ENCODE data around the gene ARCN1.

Gene ARCN1

DNA sequence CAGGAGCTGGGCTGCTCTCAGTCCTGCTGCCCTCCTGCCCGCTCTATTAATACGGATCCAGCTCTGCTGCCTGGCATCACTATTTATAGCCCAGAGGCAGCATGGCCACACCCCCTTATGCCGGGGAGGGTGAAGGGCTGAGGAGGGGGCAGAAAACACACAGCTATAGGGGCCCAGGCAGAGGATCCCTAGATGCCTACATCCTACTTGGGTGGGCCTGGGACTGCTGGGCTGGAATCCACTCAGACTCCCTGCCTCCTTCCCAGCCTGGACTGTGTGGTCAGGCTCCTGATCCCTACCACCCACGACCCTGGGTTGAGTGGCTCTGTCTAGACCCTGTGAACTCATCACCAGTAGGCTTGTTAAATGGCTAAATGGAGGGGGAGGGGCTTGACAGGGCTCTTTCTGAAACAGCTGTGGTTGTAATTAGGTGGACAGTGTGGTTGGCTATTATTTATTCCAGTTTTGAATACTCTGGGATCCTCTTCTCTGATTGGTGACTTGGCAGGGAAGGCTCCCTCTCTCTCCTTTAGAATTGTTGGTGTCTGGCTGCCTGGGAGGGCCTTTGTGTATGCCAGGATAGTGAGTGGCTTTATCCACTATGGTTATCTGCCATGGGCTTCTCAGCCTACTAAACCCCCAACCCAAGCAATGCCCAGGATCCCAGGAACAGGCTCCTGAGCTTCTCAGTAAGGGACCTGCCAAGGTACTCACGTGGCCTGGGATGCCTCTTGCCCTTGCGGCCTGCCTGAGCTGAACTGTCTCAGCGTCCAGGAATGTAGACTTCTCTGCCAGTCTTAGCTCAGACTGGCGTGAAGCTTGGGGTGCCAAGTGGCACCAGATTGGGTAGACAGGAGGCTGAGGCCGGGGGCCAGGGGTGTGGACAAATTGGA is 50.4 kb downstream of the ARCN1 start:
- no peak for DNase-seq

- DNase-seq = no peak
Measured at GRCh38 chr11:118623269-118623655, 51.1 kb downstream of the ARCN1 start.

DNA sequence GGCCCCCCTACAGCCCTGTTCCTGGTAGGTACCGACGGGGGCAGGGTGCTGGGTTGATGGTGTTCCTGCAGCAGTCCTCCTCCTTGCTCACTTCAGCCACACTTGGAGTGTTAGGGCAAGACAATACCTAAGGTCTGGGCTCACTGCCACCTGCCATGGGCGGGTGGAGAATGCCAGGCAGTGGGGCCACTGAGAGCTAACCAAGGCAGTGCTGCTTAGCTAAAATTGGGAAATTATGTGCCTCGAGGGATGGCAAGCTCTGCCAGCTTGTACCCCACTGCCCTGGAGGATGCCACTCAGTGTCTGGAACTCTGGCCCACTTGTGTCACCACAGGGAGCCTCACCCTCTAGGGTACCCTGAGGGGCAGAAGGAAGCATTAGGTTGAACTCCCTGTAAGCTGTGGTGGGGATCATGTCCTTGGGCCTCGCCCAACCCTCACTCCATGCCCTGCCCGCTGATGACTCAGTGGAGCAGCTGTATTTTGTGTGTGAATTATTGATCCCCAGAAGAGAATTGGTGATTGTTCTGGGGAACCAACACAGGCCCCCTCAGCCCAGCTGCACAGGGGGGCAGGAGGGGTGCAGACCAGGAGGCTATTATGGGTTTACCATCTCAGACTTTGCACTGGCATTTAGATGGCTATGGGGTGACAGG is 53.0 kb downstream of the ARCN1 start:
- no peak for DNase-seq

GRCh38 chr11:118625976-118626375 is 53.8 kb downstream of the ARCN1 start:
- no peak for DNase-seq

DNA sequence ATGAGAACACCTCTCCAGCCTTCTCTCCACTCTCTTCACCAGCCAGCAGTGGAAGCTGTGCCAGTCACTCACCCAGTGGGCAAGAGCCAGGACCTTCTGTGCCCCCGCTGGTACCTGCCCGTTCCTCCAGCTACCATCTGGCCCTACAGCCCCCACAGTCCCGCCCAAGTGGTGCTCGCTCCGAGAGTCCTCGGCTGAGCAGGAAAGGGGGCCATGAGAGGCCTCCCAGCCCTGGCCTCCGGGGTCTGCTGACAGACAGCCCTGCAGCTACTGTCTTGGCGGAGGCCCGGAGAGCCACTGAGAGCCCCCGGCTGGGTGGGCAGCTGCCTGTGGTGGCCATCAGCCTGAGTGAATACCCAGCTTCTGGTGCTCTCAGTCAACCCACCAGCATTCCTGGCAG is 55.4 kb downstream of the ARCN1 start:
- DNase-seq = no peak

- DNase-seq = no peak
Measured at GRCh38 chr11:118628031-118628430, 55.8 kb downstream of the ARCN1 start.

GRCh38 chr11:118628432-118628831 is 56.2 kb downstream of the ARCN1 start:
- DNase-seq = no peak

DNA sequence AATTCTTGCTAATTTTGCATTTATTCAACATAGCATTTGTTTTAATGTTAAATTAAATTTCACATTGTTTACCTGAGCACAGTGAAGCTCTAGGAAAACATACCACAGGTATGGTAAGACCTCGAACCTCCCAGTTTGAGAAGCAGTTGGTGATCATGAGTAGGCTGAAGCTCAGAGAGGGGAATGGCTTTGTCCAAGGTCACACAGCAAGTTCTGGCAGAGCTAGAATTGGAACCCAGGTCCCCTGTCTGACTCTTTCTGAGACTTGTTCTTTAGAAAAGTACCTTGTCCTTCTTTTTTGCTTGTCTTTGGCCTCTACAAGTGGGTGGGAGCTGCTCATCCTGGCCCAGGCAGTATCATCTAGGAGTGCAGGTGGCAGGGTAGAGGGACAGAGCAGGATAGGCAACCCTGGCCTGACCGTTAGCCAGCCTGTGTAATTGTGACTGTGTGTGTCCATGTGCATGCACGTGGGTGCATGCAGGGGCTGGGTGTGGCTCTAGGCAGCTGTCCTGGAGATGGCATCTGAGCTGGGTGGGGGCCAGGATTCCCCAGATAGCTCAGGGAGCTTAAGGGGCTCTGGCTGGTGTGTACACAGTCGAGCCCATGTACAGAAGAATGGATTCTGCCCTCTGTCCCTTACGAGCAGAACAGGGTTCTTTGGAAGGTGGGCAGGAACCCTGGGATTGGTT is 56.8 kb downstream of the ARCN1 start:
- no peak for DNase-seq

DNA sequence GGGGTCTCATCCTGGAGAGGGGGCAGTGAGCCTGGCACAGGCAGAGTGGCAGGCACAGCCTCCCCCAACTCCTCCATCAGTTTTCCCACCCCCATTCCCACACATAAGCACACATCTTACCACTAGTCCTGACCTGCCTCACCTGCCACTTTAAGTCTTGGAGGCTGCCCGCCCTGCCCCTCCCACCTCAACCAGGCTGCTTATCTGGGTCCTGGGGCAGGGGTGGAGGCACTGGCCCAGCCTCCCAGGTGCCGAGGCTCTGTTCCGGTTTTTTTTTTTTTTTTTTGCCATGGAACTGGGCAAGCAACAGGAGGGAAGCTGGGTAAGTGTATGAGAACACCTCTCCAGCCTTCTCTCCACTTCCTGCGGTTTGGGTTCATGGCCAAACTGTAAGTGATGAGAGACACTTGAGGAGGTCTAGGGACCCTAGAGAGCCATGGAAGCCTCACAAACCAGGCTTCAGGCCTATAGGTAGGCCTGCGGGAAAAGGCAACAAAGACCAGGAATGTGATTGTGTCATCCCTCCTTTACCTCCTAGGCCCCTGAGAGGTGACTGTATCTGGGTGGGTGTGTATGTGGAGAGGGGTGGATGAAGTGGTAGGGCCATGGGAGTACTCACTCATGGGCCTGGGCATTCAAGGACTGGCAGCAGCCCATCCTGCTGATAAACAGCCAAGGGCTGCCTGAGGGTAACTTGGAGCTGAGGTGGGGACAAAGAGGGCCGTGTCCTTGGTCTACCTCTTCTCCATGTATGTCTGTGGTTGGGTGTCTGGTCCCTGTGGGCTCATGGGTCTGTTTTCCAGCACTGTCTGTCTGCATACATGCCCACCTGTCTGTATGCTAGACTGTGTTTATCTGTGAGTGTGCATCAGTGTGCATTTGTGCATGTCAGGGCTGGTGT is 57.8 kb downstream of the ARCN1 start:
- no peak for DNase-seq

DNA sequence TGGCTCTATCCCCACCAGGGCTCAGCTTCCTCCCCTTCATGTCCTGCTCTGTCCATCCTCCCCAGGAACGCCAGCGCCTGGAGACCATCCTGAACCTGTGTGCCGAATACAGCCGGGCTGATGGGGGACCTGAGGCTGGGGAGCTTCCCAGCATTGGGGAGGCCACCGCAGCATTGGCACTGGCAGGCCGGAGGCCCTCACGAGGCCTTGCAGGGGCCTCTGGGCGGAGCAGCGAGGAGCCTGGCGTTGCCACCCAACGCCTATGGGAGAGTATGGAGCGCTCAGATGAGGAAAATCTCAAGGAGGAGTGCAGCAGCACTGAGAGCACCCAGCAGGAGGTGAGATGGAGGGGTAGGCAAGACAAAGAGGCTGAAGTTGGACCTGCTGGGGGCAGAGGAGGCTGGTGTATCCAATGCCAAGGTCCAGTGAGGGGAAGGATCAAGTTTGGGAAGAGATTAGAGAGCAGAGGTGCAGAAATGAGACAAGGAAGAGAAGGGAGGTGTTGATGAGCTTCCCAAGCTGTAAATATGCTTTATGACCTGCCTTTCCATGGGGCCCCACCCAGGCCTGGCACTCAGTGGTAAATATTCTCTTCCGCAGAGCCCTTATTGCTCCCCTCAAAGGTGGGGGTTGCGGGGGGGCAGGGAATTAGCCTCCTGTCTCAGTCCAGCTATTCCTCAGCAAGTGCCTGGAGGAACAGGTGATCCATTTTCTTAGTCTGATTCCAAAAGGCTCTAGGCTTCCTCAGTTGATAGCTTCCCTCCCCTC is 59.1 kb downstream of the ARCN1 start:
- no peak for DNase-seq

DNA sequence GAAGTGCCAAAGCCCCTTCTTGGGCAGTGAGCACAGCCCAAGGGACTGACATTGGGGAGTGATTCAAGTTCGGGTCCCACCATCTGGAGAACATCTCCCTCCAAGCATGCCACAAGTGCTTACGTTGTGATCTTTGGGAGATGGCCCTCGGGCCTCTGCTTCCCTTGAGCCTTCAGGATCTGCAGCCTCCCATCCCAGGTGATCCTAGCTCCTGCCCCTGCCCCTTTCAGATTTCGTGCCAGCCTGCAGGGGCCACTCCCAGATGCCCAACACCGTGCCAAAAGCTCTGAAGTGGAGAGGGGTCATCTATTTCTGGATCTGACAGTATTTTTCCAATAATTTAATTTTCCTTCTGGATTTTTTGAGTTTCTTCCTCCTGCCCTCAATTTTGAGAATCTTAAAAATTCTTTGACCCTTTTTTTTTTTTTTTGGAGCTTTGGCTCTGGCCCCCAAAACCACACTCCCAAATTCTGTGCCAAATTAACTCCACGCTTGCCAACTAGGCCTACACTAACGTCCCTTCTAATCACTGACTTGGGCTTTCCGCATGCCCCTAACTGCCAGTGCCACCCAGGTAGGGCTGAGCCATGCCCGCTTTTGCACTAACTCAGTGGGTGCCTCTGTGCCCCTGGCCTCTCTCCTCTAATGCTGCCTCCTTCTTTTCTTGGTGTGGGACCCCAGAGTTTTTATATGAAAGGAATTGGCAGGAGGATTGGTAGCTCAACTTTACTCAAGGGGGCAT is 60.5 kb downstream of the ARCN1 start:
- no peak for DNase-seq

- DNase-seq = no peak
Measured at GRCh38 chr11:118633319-118633690, 61.1 kb downstream of the ARCN1 start.

DNA sequence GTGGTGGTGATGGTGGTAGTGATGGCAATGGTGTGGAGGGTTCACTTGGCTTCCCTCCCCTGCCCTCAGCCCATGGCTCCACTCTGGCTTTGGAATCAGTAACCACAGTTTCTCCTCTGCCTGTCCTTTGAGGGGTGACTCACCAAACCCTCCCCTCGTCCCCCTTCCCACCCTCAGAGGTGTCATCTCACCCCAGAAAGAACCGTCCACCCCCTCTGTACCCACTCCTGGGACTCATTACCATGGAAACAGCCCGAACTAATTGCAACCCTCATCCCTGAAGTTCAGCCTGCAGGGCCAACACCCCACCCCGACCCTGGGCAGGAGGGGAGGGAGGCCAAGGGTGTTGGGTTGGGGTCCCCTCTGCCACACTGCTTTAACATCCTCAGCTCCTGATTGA is 61.8 kb downstream of the ARCN1 start:
- DNase-seq = no peak

- DNase-seq = no peak
Measured at GRCh38 chr11:118634431-118635236, 62.4 kb downstream of the ARCN1 start.

- no peak for DNase-seq
Measured at GRCh38 chr11:118635237-118635591, 63.0 kb downstream of the ARCN1 start.

DNA sequence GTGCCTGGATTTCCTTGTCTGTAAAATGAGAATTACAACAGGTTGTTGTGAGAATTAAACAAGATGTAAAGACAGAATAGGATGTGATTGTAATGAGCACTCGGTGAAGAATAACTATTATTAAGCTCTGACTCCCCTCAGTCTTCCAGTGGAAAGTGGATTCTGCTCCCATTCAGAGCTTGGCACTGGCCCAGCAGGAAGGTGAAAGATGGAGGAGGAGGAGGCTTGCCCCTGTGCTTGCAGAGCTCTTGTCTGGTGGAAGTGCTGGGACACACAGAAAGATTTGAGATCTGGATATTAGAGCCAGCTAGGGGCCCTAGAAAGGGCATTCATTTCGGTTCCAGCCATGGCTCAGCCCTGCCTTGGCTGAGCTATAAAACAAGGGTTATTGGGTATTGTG is 63.4 kb downstream of the ARCN1 start:
- DNase-seq = no peak

DNA sequence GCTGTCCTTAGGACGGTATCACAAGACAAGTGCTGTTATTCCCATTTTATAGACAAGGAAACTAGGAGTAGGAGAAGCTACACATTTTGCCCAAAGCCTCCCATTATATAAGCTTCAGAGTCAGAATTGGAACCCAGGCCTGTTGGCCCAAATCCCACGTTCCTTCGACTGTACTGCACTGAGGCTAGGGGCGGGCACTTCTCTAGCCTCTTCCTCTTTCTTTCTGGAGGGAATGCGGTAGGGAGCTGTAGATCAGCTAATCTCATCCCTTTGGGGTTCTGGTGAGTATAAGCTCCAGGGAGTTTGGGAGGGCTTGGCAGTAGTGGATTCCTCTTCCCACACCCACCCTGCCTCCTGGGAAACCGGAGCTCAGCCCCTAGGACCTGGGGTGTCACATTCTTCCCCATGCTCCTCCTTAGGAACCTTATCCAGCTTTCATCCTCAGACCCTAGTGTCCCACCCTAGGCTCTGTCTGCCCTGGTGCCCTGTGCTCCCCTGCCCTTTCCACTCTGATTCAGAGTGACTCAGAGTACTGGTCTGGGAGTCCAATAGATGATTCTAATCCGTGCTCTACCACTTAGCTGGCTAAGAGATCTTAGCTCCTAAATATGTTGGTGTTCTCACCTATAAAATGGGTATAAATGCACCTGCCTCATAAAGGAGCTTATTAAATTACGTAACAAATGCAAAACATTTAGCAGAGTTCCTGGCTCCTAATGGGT is 64.5 kb downstream of the ARCN1 start:
- no peak for DNase-seq

DNA sequence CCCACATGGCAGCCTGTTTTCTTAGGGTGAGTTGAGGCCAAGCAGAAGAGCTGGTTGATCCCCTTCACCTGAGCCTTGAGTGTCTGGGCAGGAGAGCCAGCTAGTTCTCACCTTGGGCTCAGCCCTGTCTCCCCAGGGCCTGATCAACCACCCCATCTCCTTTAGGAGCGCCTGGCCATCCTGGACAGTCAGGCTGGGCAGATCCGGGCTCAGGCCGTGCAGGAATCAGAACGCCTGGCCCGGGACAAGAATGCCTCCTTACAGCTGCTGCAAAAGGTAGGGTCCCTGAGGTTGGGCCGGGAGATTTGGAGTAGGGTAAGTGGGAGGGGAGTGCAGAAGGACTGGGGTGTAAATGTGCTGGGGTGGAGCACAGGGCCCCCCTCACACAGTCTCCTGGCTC is 66.5 kb downstream of the ARCN1 start:
- DNase-seq = no peak

GRCh38 chr11:118639899-118640298 is 67.7 kb downstream of the ARCN1 start:
- DNase-seq = no peak

Measured in activated naive CD4-positive, alpha-beta T cell treated with anti-CD3 and anti-CD28 coated beads, Interleukin-2, amount 50 U/mL, for 16 hours (primary cell).